SHP77 treated with DMSO at 0.1 percent for 48 hours (cell line): ENCODE data around the gene RBM22.
"Not testable (repeated sequence)": the region's sequence is repeated elsewhere in the genome, so short reads cannot be mapped to it uniquely, and the experiment has no call there.

Experiments
- DNase-seq: peaks from one replicate; lab custom pipeline; 2025; lab: John Stamatoyannopoulos, UW

The RBM22 gene

GRCh38 chr5:150700594-150701377 is at the start of gene RBM22:
TSS of gene RBM22 (minus strand) at chr5:150701062. CDS start at chr5:150700985, 77 bp downstream.
- peak; percentile 79 for DNase-seq

GRCh38 chr5:150750469-150750868 is 49.6 kb upstream of the RBM22 start:
- DNase-seq = no peak

GRCh38 chr5:150743142-150743488 is 42.3 kb upstream of the RBM22 start:
- not testable (repeated sequence) for DNase-seq

GRCh38 chr5:150742455-150743141 is 41.7 kb upstream of the RBM22 start:
- DNase-seq = not testable (repeated sequence)

GRCh38 chr5:150740992-150741391 is 40.1 kb upstream of the RBM22 start:
- no peak for DNase-seq

GRCh38 chr5:150738862-150739261 is 38.0 kb upstream of the RBM22 start:
- DNase-seq = no peak

GRCh38 chr5:150734579-150735384 is 33.9 kb upstream of the RBM22 start:
- no peak for DNase-seq

- no peak for DNase-seq
Measured at GRCh38 chr5:150731669-150732242, 30.9 kb upstream of the RBM22 start.

GRCh38 chr5:150729859-150730258 is 29.0 kb upstream of the RBM22 start:
- no peak for DNase-seq

GRCh38 chr5:150723845-150724244 is 23.0 kb upstream of the RBM22 start:
- no peak for DNase-seq

GRCh38 chr5:150710165-150710564 is 9.3 kb upstream of the RBM22 start:
- DNase-seq = no peak

GRCh38 chr5:150706776-150707390 is 6.0 kb upstream of the RBM22 start:
- DNase-seq = no peak

- DNase-seq = no peak
Measured at GRCh38 chr5:150703762-150704161, 2.9 kb upstream of the RBM22 start.

- no peak for DNase-seq
Measured at GRCh38 chr5:150700246-150700593, 642 bp downstream of the RBM22 start.

- DNase-seq = no peak
Measured at GRCh38 chr5:150694612-150695011, 6.2 kb downstream of the RBM22 start.

GRCh38 chr5:150692276-150692675 is 8.6 kb downstream of the RBM22 start:
- no peak for DNase-seq

GRCh38 chr5:150690760-150691159 is 10.1 kb downstream of the RBM22 start:
- DNase-seq = no peak

- DNase-seq = no peak
Measured at GRCh38 chr5:150689120-150689519, 11.7 kb downstream of the RBM22 start.

GRCh38 chr5:150676578-150676977 is 24.3 kb downstream of the RBM22 start:
- DNase-seq = no peak

- no peak for DNase-seq
Measured at GRCh38 chr5:150675069-150675468, 25.8 kb downstream of the RBM22 start.

- DNase-seq = no peak
Measured at GRCh38 chr5:150674341-150674821, 26.5 kb downstream of the RBM22 start.

- DNase-seq = no peak
Measured at GRCh38 chr5:150672884-150673275, 28.0 kb downstream of the RBM22 start.
